Kasumi-1 (cell line): Measurements from ENCODE around the gene ABHD6.
"Not testable (repeated sequence)": the region's sequence is repeated elsewhere in the genome, so short reads cannot be mapped to it uniquely, and the experiment has no call there.

Experiments
- DNase-seq, 2 experiments: peaks; one replicate each; lab custom pipeline; 2025; lab: John Stamatoyannopoulos, UW

Gene ABHD6

DNA sequence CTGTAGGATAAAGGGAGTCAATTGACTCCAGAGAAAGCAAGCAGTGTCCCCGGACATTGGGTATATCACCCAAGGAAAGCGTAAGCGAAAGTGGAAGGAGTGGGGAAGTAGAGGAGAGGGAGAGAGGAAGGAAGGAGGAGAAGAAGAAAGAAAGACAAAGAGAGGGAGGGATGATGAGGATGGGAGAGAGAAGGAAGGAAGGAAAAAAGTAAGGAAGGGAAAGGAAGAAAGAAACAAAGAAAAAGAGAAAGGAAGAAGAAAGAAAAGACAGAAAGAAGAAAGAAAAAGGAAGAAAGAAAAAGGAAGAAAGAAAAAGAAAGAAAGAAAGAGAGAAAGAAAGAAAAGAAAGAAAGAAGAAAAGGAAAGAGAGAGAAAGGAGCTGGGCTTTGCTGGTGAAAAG, 27.7 kb upstream of the ABHD6 start:
- no peak for DNase-seq

DNA sequence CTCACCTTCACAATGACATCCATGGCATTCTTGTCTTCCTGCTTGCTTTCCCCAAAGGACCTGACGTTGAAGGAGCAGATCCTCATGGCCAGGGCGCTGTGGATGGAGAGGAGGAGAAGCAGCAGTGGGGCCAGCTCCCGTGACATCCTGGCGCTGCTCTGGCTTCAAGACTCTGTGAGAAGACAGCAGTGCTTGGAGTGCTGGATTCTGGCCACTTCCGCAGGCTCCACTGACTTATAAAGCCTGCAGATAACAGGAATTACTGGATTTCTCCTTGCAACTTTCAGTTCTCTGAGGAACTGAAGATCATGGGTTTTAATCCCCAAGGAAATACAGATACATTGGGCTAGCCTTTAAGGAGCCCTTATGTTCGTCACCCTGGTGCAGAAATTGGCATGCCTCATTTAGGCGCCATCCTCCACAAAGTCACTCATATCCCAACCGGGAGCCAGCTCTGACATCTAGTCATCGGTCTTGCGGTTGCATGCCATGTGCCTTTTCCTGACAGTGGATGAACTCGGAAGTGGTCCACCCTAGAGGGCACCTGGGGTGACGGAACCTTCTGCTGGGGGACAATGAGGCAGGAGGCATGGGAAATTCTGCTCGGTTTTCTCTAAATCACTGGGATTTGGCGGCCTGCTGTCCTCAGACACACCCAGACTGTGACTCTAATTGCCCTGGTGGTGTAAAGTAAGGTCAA, 26.7 kb upstream of the ABHD6 start, which contains the start of gene DNASE1L3:
Gene DNASE1L3, minus strand, starts transcription at position 212 of the 700 bp plus-strand sequence. Its CDS starts 66 bp downstream, at position 146.
- no peak for DNase-seq

DNA sequence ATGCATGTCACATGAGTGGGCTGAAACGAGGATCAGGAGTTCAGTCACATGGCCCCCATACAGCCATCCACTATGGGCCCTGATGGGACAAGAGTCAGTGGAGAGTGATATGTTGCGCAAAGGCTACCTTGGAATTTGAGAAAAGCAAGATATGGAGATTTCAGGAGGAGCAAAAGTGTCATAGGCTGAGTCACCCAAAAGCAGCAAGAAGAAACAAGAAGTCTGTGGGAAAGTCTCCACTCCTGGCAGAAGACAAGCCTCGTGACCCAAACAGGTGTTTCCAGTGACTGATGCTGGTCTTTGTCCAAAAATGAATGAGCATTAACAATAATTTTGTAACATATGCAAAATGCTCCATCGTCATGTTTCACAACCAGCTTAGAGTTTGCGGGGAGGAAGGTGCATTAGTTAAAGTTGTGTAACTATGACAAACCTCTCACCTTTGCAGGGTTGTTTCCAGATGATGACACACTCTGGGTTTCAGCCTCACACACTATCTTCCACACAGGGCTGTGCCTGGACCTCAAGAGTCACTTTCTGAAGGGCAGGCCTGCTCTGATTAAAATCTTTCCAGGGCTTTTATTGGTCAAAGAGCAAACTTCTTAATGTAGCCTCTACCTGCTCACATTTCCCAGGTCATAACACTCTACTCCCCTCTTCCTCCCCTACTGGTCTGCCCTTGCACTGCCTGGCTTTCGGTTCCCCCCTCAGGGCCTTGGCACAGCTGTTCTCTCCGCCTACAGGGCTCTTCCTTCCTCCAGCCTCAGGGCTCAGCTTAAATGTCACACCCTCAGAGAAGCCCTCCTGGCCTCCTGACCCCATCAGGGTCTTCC, 22.9 kb upstream of the ABHD6 start:
- DNase-seq: no peak

DNA sequence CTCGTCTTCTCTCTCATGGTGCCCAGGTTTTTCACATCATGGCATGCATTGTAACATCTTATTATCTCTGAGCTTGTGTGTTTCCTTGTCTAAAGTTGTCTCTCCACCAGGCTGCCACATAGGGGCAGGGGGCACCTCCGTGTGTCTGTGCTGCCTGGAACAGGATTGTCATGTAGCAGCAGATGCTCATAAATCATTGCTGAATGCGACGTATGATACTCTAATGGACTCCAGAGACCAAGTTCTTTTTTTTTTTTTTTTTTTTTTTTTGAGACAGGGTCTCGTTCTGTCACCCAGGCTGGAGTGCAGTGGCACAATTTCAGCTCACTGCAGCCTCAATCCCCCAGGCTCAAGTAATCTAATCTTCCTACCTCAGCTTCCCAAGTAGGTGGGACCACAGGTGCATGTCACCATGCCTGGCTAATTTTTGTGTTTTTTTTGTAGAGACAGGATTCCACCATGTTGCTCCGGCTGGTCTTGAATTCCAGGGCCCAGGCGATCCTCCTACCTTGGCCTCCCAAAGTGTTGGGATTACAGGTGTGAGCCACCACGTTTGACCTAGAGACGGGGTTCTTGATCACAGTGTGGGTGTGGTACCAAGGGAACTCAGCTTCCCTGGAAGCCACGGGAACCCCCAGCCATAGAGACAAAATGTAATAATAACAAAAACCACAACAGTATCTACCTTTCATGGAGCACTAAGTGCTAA, 22.1 kb upstream of the ABHD6 start:
- no peak for DNase-seq

DNA sequence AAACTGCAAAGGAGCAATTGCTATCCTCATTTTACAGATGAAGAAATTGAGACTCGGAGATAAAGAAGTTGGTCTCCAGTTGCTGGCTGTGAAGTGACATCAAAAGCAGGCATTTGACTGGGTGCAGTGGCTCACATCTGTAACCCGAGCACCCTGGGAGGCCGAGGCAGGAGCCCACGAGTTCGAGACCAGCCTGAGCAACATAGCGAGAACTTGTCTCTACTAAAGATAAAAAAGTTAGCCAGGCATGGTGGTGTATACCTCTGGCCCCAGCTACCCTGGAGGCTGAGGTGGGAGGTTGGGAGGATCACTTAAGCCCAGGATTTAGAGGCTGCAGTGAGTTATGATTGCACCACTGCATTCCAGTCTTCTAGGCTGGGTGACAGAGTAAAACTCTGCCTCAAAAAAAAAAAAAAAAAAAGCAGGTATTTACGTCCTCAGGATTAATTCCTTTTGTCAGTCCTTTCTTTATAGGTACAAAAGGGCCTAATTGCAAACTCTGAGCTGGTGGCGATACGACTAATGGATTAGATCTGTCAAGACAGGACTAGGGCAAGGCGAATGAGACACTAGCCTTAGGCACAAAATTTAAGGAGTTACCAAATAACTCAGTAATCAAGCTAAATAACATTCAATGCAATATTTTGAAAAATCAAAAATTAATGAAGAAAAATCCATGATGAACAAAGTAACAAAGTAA, 20.9 kb upstream of the ABHD6 start:
- no peak for DNase-seq

DNA sequence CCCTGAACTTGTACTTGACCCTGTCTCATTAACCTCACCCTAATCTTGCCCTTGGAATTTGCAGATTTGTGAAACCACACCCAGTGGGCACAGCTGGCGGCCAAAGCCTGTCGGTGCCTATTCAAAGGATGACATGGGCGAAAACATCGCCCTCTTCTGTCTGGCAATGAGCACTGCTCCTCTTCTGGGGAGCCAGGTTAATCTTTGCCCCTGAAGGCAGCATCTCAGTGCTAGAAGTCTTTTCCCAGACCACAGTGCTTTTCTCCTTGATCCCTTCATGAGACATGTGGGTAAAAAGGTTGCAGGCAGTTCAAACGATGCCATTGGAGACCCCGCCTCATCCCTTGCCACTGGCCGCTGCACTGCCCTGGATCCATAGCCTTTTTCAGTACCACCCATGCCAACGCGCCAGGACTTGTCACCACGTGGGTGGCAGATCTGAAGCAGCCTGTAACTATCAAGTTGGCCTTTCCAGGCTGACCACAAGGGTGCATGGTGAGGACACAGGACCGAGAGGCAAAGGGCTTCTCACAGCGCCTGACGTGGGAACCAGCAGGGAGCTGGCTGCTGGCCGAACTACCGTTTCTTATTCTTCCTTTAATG, 20.3 kb upstream of the ABHD6 start:
- peak; percentile 58 to 86 for DNase-seq

DNA sequence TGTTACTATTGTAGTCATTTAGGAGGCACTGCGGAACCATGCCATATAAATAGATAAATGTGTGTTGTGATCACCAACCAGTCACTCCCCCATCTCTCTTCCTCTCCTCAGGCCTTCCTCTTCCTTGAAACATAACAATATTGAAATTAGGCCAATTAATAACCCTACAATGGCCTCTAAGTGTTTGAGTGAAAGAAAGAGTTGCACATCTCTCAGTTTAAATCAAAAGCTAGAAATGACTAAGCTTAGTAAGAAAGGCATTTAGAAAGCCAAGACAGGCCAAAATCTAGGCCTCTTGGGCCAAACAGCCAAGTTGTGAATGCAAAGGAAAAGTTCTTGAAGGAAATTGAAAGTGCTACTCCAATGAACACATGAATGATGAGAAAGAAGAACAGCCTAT, 18.7 kb upstream of the ABHD6 start:
- DNase-seq: no peak

DNA sequence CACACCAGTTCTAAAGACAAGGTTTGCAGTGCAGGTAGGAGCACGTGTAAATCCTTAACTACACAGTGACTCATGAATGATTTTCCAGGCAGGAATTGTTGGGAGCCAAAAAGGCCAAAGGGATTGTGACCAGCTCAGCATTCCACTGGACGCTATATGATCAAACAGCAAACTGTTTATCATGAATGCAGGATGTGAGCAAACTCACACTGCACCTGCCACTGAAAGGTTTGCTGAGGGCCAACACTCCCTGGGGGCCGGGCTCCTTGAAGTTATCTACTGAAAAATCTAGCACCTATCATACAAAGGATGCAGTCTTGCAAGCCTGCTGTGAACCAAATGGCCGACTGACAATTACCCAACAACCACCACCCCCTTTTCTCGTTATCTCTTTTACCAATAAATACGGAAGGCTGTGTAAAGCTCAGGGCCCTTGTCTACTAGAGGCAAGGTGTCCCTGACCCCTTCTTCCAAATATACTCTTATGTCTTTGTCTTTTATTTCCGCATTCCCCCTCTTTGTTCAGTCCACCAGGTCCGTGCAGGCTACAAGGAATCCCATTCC, 15.3 kb upstream of the ABHD6 start:
- no peak for DNase-seq

DNA sequence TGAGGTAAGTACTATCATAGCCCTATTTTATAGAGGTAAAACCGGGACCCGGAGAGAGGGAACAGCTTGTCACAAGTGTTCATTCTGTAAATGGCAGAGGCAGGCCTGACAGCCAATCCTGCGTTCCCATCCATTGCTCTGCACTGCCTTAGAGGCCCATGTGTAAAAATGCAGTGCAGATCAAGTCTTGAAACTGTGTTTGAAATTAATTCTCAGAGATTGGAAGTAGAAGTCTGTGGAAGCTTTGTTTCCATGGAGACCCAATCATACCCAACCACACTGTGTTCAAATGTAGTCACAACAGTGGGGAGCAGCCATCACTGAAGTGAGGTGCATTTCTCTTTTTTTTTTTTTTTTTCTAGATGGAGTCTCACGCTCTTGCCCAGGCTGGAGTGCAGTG, 13.7 kb upstream of the ABHD6 start:
- no peak for DNase-seq

DNA sequence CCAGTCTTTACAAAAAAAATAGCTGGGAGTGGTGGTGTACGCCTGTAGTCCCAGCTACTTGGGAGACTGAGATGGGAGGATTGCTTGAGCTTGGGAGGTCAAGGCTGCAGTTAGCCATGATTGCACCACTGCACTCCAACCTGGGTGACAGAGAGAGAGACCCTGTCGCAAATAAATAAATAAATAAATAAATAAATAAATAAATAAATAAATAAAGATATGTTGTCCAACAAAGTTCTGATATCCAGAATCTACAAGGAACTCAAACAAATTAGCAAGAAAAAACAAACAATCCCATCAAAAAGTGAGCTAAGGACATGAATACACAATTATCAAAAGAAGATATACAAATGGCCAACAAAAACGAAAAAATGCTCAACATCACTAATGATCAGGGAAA, 9.7 kb upstream of the ABHD6 start:
- DNase-seq: not testable (repeated sequence)

DNA sequence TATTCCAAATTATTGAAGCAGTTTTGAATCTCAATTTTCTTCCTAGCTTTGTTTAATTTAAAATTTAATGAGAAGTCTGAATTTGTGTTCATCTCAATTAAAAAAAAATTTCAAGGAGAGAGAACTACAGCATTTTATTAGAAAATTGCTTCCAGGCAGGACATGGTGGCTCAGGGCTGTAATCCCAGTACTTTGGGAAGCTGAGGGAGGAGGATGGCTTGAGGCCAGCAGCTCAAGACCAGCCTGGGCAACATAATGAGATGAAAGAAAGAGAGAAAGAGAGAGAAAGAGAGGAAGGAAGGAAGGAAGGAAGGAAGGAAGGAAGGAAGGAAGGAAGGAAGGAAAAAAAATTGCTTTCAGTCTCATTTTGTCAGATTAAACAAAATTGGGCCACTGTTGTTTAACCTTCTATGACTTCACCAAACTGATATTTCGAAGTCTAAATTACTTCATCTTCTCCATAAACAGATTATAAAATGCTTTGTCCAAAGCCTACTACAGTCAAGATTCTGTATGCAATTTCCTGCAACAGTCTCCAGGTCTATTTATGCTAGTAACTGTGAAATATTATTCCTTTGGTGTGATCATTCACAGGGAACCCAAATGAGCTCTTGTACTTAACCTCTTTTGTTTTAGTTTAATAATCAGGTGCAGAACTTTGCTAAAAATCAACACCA, 6.6 kb upstream of the ABHD6 start:
- DNase-seq: no peak

DNA sequence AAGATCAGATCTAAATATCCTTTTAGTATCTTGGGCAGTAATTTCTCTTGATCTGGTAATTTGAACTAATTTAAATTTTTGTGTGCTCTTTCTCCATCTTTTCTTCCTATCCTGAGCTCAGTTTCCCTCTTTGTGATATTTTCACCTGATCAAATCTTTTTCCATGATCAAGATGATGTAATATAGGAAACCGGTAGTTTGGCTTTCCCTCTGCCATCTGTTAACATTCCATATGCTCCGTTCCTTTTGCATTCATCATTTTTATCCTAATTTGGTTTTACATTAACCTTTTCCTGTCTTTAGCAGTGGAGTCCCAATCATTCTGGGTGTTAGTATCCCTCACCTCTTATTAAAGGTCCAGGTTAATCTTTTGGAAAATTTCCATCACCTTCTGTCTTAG, 5.9 kb upstream of the ABHD6 start:
- no peak for DNase-seq

DNA sequence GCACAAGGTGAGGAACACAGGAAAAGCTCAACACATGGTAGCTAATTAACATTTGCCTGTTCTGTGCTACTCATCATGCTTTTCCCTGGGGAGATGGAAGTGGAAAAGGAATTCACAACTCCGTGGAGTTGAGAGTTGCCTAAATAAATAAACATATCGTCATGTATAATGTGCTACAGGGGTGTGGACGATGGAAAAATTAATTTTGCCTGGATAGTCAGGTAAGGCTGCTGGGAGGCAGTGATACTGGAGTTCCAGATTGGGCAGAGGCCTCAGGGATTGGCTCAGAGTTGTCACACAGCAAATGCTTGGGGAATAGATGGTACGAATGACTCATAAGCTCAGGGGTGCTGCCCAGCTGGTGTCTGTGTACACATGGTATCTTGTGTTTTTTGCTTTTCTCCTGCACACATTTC, 3.1 kb upstream of the ABHD6 start:
- DNase-seq: no peak

DNA sequence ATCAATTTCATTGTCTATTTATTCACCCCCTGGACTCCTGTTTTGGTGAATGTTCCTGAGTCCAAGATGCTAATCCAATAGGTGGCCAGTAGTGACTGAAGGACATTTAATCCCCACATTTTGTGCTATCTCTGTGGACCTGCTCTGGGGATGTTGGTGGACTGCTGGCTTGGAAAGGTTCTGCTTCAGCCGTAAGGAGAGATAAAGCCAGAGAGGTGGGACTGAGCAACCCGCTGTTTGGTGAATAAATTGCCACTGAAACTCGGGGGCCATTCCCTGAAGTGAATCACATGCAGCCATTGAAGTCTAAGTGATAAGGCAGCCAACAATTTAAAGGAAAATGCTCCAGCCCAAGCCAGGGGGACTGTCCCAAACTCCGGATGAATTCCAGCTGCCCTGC, 1.6 kb upstream of the ABHD6 start:
- DNase-seq: no peak

DNA sequence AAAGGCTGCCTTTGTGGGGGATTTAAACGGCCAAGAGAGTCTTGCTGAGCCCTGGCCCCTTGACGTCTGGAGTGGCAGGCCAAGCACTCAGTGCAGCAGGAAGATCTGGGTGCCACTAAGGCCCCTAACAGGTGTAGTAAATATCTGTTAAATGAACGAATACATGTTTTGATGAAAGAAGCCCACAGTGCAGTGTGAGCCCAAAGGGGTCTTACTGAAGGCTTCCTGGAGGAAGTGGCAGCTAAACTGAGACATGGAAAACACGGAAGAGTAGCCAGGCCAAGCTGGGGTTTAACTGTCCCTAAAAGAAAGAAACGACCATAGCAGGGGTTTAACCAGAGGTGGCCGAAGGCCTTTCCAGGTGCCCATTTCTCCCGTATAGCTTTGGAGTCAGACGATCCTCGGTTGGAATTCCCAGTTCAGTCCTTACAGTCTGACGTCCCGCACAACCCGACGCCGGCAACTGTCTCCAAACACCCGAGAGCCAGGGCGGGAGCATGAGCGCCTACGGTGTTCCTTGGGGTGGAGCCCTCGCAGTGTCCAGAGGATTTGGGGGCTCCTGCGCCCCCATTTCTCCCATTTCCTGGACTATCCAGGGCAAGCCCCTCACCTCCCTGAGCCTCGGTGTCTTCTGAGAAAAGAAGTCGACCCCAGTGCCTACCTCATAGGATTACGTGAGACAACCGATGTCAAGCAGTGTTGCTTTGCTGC, 910 bp upstream of the ABHD6 start:
- no peak for DNase-seq

DNA sequence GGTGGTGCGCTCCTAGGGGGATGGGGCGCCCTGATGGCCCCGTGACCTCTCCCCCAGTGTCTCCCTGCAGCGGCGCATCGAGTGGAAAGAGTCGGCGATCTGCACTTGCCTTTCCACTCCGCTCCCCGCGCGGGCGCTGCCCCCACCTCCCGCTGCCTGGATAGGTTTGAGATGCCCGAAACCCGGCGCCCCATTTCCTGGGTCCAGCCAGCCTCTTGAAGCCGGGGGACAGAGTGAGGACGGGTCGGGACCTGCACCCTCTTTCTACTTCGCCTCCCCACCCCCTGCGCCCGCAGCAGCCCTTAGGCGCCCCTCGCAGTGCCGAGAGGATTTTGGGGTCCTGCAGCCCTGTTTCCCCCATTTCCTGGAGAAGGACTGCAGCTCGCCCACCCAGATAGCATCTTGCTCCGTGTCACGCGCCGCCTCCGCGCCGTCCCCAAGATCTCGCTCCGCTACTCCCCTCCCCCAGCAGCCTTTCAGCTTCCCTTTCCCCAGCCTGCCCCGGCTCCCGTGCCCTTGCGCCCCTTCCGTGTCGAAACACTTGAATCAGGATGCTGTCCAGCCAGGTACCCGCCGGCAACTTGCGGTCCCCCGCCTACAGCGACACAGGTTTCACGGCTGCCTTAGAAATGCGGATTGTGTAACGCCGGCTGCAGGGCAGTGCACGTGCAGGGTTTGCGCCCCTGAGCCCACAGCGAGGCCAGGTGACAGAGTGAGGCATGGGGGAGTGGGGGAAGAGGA, 519 bp downstream of the ABHD6 start:
- peak; percentile 26 to 52 for DNase-seq

DNA sequence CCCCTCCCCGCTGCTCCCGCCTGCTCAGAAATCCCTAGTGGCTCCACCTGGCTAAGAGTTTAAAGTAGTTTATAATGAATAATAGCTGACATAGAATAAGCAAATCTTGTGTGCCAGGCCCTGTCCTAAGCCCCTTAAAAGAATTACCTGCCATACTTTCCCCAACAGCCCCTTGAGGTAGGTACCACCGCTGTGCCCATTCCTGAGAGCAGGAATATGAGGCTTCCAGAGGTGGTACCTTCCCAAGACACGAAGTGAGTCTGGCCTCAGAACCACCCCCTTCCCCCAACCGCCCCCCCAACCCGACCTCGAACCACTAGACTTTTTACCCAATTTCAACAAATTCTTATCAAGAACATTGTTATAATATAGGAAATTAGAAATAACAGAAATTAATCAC, 1.2 kb downstream of the ABHD6 start:
- DNase-seq: no peak

DNA sequence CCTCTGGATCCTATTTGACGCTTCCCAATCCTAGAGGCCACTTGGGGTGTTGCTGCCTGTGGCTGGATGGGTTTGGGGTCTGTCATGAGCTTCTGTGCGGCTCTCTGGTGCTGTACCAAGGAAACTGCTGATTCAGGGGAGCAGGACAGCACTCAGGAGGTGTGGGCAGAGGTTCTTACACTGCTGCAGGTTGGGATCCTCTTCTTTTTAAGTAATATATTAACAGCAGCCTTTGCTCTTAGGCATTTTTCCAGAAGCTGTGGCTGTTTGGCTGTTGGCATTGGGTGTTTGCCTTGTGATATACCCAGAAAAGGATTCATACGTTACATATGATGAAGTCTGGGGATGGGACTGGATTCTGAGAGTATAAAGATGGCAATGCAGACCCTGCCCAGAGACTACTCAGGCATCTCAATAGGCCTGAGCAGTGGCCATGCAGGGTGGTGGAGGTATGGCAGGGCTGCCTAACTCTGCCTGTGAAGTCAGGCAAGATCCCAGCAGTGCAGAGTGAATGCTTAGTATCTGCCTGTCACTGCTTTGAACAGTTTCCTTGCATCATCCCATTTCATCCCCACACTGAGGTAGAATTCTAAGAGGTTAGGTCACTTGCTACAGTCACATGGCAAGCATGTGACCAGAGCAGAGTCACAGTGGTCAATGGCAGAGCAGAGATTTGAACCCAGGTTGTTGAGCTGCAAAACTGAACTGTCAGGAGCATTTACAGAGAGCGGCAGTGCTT, 3.9 kb downstream of the ABHD6 start:
- no peak for DNase-seq

DNA sequence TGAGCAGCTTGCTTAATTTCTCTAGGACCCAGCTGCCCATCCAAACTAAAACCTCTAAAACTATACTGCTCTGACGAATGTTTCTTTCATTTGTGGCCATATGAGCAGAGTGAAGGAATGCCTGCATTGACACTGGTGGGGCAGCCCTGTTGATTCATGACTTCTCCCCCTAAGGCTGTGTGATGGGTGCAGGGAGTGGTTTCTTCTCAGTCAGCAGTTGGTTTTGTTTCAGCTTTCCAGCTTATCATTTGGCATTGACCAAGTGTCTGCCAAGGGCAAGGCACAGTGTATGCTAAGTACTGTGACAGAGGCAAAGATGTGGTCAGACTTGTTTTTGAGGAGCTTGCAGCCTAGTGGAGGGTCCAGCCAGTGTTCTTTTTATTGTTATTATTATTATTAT, 4.7 kb downstream of the ABHD6 start:
- DNase-seq: no peak
